Stomach (tissue), 9 donors: ENCODE results near the gene EGF. TPM values are rescaled to one million over a fixed set of nuclear protein-coding genes. Genes with fewer than 3 reads are reported as not detected.

ENCODE experiments used
- DNase-seq, 2 donors: peaks; one replicate each; pipeline versions ENCODE4 v3.0.0 to v3.0.0-alpha.2; 2013 to 2019
- H3K27ac ChIP-seq, 5 donors: fragments of 200-600 bp in 4 of 5; sonication (generic) in 4 of 5; one replicate each; pipeline ENCODE4 v1.5.1; 2013 to 2019; ENCODE audit warnings: mild to moderate bottlenecking in 1 of 5, moderate library complexity in 1 of 5
- H3K27me3 ChIP-seq, 3 donors: fragments of 200-600 bp; sonication (generic); one replicate each; pipeline ENCODE4 v1.5.1; 2017 to 2019; ENCODE audit warnings: mixed run types in 1 of 3
- H3K36me3 ChIP-seq, 4 donors: fragments of 200-600 bp; sonication (generic); 1 replicate in 3 of 4; 2 replicates in 1 of 4; pipeline ENCODE4 v1.5.1; 2016 to 2019
- H3K4me1 ChIP-seq, 4 donors: fragments of 200-600 bp; sonication (generic); one replicate each; pipeline ENCODE4 v1.5.1; 2016 to 2019
- H3K4me3 ChIP-seq, 4 donors: fragments of 200-600 bp; sonication (generic) in 3 of 4; one replicate each; pipeline ENCODE4 v1.5.1; 2016 to 2019; ENCODE audit warnings: mild to moderate bottlenecking in 1 of 4
- H3K9me3 ChIP-seq, 4 donors: fragments of 200-600 bp; sonication (generic); one replicate each; pipeline ENCODE4 v1.5.1; 2016 to 2019
- CTCF ChIP-seq, 7 experiments: fragments of 450-650 bp in 4 of 7; fragments of 200-600 bp in 3 of 7; sonication (generic) in 3 of 7; IDR thresholded peaks; one replicate each; pipeline ENCODE4 v1.5.1; 2016 to 2019; ENCODE audit warnings: antibody characterized with exemption in 7 of 7, control low read depth in 2 of 7, mild to moderate bottlenecking in 1 of 7
- EP300 ChIP-seq: sonication (generic); formaldehyde crosslinking; IDR thresholded peaks from one replicate; pipeline ENCODE4 v1.6.1; 2017; ENCODE audit warnings: antibody characterized with exemption
- POLR2A ChIP-seq, 4 donors: fragments of 450-650 bp; IDR thresholded peaks; one replicate each; pipeline ENCODE4 v1.6.1; 2016; ENCODE audit warnings: antibody characterized with exemption in 4 of 4, control low read depth in 2 of 4, mild to moderate bottlenecking in 1 of 4, moderate library complexity in 1 of 4
- POLR2AphosphoS5 ChIP-seq, 3 donors: sonication (generic); formaldehyde crosslinking; IDR thresholded peaks; one replicate each; pipeline ENCODE4 v1.6.1; 2016; ENCODE audit warnings: antibody characterized with exemption in 3 of 3
- WGBS, 5 donors: extraction: QIAGEN DNeasy Blood & Tissue Kit in 3 of 5; methylation state at CpG; one replicate each; pipeline versions ENCODE4 v1.1.5 to v1.1.7; 2013 to 2018; 5-methylcytosine and 5-hydroxymethylcytosine counted together
- intact Hi-C: fragments of 100-400 bp; cut with DNase I; formaldehyde crosslinking; loops from one replicate; pipeline ENCODE4 v1.15.1; 2023; ENCODE audit warnings: low total_unique reads
- polyA plus RNA-seq, 3 donors: library from polyadenylated mRNA; stranded (reverse); fragments of 200-250 nt; gene quantifications; one replicate each; pipeline ENCODE4 v1.2.3, GENCODE V29; 2013
- total RNA-seq, 5 donors: library from RNA; depleted of rRNA; stranded (reverse); fragments of >200 nt; gene quantifications; one replicate each; pipeline versions ENCODE4 v1.1.0 to v1.2.3, GENCODE V29; 2014 to 2016
- donor health status: healthy with polysubstance abuse.
- donor health status: Bipolar disorder and iron deficiency.
- donor health status: healthy.

Gene EGF
- total and polyA plus RNA-seq, 8 donors = 0.20 to 0.37 TPM; not detected in 6

GRCh38 chr4:109962401-109962800, 49.7 kb downstream of the EGF start:
- Histone ChIP-seq H3K9me3 (no peaks in the 10 kb centered on the region), H3K4me1 (no peaks in the 10 kb centered on the region), H3K36me3 (no peaks in the 10 kb centered on the region), H3K4me3 (no peak overlapping the region), H3K27ac (no peak overlapping the region), H3K27me3 (no peaks in the 10 kb centered on the region)
- DNase-seq = no peak
- intact Hi-C loops = no loop called here
- no peak for TF ChIP-seq EP300
- TF ChIP-seq POLR2AphosphoS5 (IDR thresholded peaks at IDR 0.05) = no peak
- no peak for TF ChIP-seq POLR2A (IDR thresholded peaks at IDR 0.05)
- TF ChIP-seq CTCF (IDR thresholded peaks at IDR 0.05) = no peak

GRCh38 chr4:109966891-109967481, 54.3 kb downstream of the EGF start:
- Histone ChIP-seq H3K9me3 (no peaks in the 10 kb centered on the region), H3K27me3 (no peaks in the 10 kb centered on the region), H3K4me3 (no peak overlapping the region), H3K36me3 (no peaks in the 10 kb centered on the region), H3K4me1 (no peaks in the 10 kb centered on the region), H3K27ac (no peak overlapping the region)
- WGBS, 5 donors = 37 to 52% (median 42%) methylated on average over 2 of the region's 2 CpGs
- DNase-seq = no peak
- TF ChIP-seq POLR2AphosphoS5 (IDR thresholded peaks at IDR 0.05) (no peak), CTCF (IDR thresholded peaks at IDR 0.05) (no peak), EP300 (no peak), POLR2A (IDR thresholded peaks at IDR 0.05) (no peak)
- intact Hi-C loops = no loop called here

- H3K27me3 ChIP-seq = no peaks in the 10 kb centered on the region
- WGBS, 5 donors = 80 to 93% (median 86%) methylated on average over 5 of the region's 5 CpGs
These were observed 55.3 kb downstream of the EGF start for GRCh38 chr4:109967798-109968520.

GRCh38 chr4:109969087-109969486, 56.4 kb downstream of the EGF start:
- H3K27me3 ChIP-seq = no peaks in the 10 kb centered on the region
- no peak overlapping the region for H3K27ac ChIP-seq
- H3K36me3 ChIP-seq = no peaks in the 10 kb centered on the region
- no peaks in the 10 kb centered on the region for H3K4me1 ChIP-seq
- intact Hi-C loops = no loop called here
- no peaks in the 10 kb centered on the region for H3K9me3 ChIP-seq
- TF ChIP-seq EP300 (no peak), CTCF (IDR thresholded peaks at IDR 0.05) (no peak), POLR2A (IDR thresholded peaks at IDR 0.05) (no peak), POLR2AphosphoS5 (IDR thresholded peaks at IDR 0.05) (no peak)
- 82 to 89% (median 86%) methylated on average over 3 of the region's 3 CpGs for WGBS, 5 donors
- H3K4me3 ChIP-seq = no peak overlapping the region
- no peak for DNase-seq

More at GRCh38 chr4:109967798-109968520, 55.3 kb downstream of the EGF start:
- intact Hi-C loops = no loop called here
- Histone ChIP-seq H3K36me3 (no peaks in the 10 kb centered on the region), H3K4me3 (no peak overlapping the region), H3K27ac (no peak overlapping the region), H3K9me3 (no peaks in the 10 kb centered on the region), H3K4me1 (no peaks in the 10 kb centered on the region)
- TF ChIP-seq POLR2AphosphoS5 (IDR thresholded peaks at IDR 0.05) = no peak
- no peak for TF ChIP-seq CTCF (IDR thresholded peaks at IDR 0.05)
- TF ChIP-seq EP300 = no peak
- no peak for TF ChIP-seq POLR2A (IDR thresholded peaks at IDR 0.05)
- no peak for DNase-seq
